HTERT RPE-1 (cell line): ENCODE measurements around the gene LACC1.

Experiments
- in situ Hi-C: fragments of 300-500 bp; cut with MboI; formaldehyde crosslinking; loops from 4 replicates; pipeline ENCODE4 v1.14.3; 2020; ENCODE audit warnings: low sequenced_read_pairs

The LACC1 gene

GRCh38 chr13:43939086-43939485 lies 59.4 kb downstream of the LACC1 start:
- in situ Hi-C loops: no loop called here

GRCh38 chr13:43942286-43942685 lies 62.6 kb downstream of the LACC1 start:
- in situ Hi-C loops: no loop called here
